COR-L47 (cell line): ENCODE results near the gene CNN3.
"Not testable (repeated sequence)": the region's sequence is repeated elsewhere in the genome, so short reads cannot be mapped to it uniquely, and the experiment has no call there.

Source experiments
- DNase-seq: peaks from one replicate; lab custom pipeline; 2025; lab: John Stamatoyannopoulos, UW

CNN3 gene

GRCh38 chr1:94949681-94950661 lies 23.1 kb upstream of the CNN3 start:
- peak; percentile 73 for DNase-seq

- DNase-seq, result no peak
Observed at GRCh38 chr1:94947437-94947836, 20.5 kb upstream of the CNN3 start.

- DNase-seq, result no peak
Observed at GRCh38 chr1:94946886-94947285, 20.0 kb upstream of the CNN3 start.

GRCh38 chr1:94942171-94943128 lies 15.5 kb upstream of the CNN3 start:
- DNase-seq, result no peak

GRCh38 chr1:94941480-94941879 lies 14.6 kb upstream of the CNN3 start:
- DNase-seq, result not testable (repeated sequence)

- DNase-seq, result no peak
Observed at GRCh38 chr1:94940738-94941137, 13.8 kb upstream of the CNN3 start.

GRCh38 chr1:94937820-94938219 lies 10.9 kb upstream of the CNN3 start:
- no peak for DNase-seq

GRCh38 chr1:94936861-94937620 lies 10.1 kb upstream of the CNN3 start:
- no peak for DNase-seq

- no peak for DNase-seq
Observed at GRCh38 chr1:94935476-94935875, 8.6 kb upstream of the CNN3 start.

GRCh38 chr1:94935034-94935433 lies 8.1 kb upstream of the CNN3 start:
- DNase-seq, result no peak

- peak; percentile 50 for DNase-seq
Observed at GRCh38 chr1:94934551-94934950, 7.6 kb upstream of the CNN3 start.

GRCh38 chr1:94931254-94931841 lies 4.4 kb upstream of the CNN3 start:
- DNase-seq, result no peak

GRCh38 chr1:94929351-94930217 lies 2.7 kb upstream of the CNN3 start:
- DNase-seq, result no peak

- DNase-seq, result no peak
Observed at GRCh38 chr1:94928293-94928939, 1.5 kb upstream of the CNN3 start.

GRCh38 chr1:94927405-94928175 lies 680 bp upstream of the CNN3 start:
- DNase-seq, result peak; percentile 34

- DNase-seq, result peak; percentile 57
Observed at GRCh38 chr1:94926126-94926914, 590 bp downstream of the CNN3 start.

- peak; percentile 74 for DNase-seq
Observed at GRCh38 chr1:94925561-94926125, 1.3 kb downstream of the CNN3 start.

- no peak for DNase-seq
Observed at GRCh38 chr1:94925004-94925403, 1.9 kb downstream of the CNN3 start.
